ENCODE results near the gene GNA15.
"Not testable (repeated sequence)": the region's sequence is repeated elsewhere in the genome, so short reads cannot be mapped to it uniquely, and the experiment has no call there.

GNA15 gene

DNA sequence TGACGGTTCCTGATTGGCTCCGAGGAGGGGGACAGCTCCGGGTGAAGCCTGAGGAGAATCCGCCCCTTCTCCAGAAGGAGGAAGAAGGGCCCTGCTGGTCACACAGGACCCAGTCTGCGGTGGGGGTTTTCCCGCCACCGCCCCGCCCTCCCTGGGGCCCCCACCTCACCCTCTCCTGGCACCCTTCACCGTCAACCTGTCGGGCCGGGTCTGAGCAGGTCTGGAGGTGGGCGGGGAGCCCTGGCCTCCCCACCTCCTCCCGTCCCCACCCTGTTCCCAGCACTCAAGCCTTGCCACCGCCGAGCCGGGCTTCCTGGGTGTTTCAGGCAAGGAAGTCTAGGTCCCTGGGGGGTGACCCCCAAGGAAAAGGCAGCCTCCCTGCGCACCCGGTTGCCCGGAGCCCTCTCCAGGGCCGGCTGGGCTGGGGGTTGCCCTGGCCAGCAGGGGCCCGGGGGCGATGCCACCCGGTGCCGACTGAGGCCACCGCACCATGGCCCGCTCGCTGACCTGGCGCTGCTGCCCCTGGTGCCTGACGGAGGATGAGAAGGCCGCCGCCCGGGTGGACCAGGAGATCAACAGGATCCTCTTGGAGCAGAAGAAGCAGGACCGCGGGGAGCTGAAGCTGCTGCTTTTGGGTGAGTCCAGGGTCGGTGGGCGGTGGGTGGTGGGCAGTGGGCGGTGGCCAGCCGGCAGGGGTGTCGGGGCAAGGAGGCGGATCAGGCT, at the start of gene GNA15:
GNA15 (plus strand) TSS at position 73 of the 723 bp plus-strand sequence; CDS start at position 491, 418 bp downstream.
- DNase-seq (ENCODE audit: low read depth), result no peak

GRCh38 chr19:3087769-3088168, 48.1 kb upstream of the GNA15 start:
- DNase-seq (ENCODE audit: low read depth), result no peak

- DNase-seq (ENCODE audit: low read depth), result not testable (repeated sequence)
These were observed 46.5 kb upstream of the GNA15 start for GRCh38 chr19:3089299-3089855.

DNA sequence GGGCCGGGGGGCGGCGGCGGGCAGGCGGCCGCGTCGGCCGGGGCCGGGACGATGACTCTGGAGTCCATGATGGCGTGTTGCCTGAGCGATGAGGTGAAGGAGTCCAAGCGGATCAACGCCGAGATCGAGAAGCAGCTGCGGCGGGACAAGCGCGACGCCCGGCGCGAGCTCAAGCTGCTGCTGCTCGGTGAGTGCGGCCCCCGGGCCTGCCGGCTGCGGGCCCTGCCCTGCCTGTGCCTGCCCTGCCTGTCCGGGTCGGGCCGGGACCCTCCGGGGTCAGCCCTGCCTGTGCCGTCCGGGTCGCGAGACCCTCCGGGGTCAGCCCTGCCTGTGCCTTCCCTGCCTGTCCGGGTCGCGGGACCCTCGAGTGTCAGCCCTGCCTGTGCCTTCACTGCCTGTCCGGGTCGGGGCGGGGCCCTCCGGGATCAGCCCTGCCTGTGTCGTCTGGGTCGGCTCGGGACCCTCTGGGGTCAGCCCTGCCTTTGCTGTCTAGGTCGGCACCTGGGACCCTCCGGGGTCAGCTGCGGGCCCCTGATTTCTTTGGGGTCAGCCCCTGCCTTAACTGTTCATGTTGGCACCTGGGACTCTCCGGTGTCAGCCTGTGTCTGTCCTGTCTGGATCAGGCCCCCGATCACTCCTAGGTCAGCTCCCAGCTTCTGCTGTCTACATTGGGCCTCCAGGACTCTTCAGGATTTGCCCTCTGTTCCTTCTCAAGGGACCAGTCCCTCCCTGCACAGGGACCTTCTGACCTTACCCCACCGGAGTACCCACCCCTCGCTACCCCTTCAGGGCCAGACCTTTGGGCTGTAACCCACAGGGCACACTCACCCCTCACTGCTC, 41.0 kb upstream of the GNA15 start:
- peak; percentile 32 for DNase-seq (ENCODE audit: low read depth)

GRCh38 chr19:3095441-3096191, 40.2 kb upstream of the GNA15 start:
- peak; percentile 37 for DNase-seq (ENCODE audit: low read depth)

- DNase-seq (ENCODE audit: low read depth), result no peak
These were observed 39.4 kb upstream of the GNA15 start for GRCh38 chr19:3096267-3096901.

- no peak for DNase-seq (ENCODE audit: low read depth)
These were observed 38.9 kb upstream of the GNA15 start for GRCh38 chr19:3096902-3097326.

DNA sequence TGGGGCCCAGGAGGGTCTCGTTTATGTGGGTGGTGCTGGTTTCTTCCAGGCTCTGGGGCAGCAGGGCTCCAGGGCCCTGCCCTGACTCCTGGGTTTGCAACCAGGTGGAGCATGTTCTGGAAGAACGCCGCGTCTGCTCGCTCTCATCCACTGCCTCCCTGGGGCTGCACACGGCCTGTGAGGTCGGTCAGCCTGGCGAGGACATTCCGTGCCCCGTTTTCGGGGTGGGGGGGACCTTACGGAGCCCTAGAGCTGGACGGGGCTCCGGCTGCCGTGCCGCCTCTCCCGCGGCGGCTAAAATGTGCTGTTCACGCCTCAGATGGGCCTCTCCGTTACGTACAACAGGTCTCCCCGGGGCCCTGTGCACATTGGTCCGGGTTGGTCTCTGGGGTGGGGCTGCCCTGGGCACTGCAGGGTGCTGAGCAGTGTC, 38.4 kb upstream of the GNA15 start:
- no peak for DNase-seq (ENCODE audit: low read depth)

DNA sequence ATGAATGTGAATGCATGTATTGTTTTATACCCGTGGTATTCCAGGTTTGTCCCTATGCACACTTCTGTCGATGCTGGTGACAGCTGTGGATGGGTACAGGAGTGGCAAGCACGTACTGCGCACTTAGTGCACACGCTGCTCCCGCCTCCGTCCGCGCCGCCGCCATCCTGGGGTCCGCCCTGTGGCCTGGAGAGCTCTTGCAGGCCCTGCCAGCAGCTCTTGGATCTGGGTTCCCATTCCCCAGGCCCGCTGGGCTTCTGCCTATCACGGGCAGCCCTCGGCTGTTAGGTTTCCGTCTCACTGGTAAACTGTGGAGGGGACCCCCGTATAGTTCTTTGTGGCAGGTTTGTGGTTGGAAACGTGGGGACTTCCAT, 37.7 kb upstream of the GNA15 start:
- no peak for DNase-seq (ENCODE audit: low read depth)

DNA sequence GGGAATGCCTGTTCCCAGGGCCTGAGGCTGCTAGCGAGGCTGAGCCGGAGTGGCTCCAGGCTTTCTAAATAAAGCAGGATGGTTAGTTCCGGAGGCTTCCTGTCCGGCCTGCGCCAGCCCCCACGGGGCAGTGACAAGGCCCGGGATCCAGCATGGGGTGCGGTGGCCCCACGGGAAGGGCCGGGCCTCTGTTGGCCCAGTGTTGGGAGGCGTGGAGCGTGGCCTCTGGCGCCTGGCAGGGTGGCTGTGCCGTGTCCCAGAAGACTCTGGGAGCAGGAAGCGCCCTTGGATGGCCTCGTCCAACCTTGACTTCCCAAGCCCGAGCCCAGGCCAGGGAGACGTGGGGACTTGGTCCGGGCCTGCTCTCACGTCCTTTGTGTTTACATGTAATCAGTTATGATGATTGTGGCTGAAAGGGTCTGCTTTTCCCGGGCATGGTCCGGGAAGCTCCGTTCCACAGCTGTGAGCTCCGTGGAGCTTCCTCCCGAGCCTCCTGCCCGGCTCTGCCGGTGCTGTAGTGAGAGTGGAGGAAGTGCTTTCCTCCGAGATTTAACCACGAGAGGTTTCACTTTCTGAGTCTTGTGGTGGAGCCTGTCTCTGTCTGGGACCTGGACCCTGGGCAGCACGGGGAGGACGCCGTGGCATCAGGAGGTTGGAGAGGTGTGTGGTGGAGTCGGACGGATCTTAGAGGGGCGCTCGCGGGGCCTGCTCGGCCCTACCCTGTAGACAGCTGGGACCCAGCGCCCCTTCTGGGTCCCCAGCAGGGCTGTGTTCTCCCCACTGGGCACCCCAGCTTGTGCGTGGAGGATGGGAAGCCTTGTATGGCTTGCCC, 37.1 kb upstream of the GNA15 start:
- peak; percentile 50 for DNase-seq (ENCODE audit: low read depth)

DNA sequence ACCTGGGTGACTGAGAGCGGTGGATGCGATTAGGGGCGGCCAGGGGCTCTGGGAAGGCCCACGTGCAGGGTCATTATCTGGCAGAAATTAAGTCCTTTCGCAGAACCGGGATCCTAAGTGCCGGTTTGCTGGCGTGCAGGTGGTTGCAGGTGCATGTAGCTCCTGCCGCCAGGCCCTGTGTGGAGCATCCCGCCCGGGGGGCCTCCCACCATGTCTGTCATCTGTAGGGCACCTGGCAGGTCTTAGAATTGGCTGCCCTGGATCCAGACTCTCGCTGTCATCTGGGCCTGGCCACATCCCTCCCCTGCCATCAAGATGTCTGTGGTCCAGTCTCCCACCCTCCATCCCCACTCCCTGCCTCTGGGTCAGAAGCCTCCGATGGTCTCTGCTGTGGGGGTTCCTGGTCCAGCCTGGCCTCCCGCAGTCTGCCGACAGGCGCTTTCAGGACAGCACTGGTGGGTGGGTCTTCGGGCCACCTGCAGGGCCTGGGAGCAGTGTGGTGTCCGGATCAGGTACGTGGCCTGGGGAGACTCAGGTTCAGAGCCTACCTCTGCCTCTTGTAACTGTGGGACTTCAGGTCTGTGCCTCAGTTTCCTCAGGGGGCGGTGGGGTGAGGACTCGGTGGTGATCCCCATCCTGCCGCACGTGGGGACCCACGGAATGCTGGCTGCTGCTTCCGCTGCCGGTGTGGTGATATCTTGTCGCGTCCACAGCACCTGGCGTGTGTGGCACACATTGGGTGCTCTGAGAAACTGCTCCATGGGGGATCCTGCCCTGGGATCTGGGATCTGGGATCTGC, 36.3 kb upstream of the GNA15 start:
- DNase-seq (ENCODE audit: low read depth), result no peak

DNA sequence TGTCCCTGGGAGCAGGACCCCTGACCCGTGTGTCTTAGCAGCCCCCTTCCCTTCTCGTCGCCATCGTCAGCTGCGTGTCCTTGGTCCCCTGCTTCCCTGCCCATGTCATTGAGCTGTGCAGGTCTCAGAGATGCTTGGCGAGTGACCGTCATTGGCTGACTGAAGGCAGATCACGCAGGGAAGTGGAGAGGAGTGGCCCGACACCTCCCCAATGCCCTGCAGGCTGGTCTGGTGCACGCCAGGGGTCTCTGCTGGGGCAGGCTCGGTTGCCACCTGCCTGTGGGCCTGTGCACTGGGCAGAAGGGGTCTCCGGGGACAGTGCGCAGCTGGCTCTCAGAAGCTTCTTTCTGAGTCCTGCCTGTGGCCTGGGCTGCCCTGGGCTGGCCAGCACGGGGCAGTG, 35.5 kb upstream of the GNA15 start:
- no peak for DNase-seq (ENCODE audit: low read depth)

DNA sequence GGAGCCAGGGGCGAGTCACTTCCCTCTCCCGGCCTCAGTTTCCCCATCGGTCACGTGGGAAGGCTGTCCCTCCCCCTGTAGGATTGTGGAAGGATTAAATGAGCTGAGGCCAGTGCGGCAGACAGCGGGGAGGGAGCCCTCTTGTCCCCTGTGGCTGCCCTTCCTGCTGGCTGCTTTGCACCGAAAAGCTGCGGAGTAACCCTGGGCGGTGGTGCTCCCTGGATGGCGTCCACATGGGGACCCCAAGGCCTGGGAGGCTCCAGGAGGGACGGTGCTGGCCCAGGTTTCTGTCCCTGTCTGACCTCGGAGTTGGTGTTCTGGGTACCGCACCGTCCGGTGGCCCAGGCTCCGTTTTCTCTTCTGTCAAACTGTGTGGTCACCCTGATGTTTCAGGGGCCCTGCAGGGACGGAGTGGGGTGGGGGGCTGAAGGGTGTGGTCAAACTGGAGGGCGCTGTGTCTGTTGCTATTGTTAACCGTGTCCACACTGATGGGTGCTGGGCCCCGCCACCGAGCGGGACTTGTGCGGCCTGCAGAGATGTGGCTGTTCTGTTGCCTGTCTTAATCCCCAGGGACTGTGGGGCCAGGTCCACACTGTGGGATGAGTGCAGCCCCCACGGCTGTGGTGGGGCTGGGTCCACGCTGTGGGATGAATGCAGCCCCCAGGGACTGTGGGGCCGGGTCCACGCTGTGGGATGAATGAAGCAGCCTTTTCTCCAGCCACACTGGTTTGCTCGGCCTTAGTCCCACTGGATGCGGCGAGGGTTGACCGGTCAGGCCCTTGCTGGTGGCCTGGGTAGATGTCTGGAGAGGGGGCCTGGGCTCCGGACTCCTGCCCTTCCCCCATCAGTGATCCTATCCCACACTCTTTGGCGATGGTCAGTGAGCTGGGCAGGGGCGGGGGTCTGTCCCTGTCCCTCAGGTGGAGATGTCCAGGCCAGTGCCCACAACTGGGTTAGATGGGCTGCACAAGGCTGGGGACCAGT, 34.8 kb upstream of the GNA15 start:
- no peak for DNase-seq (ENCODE audit: low read depth)

DNA sequence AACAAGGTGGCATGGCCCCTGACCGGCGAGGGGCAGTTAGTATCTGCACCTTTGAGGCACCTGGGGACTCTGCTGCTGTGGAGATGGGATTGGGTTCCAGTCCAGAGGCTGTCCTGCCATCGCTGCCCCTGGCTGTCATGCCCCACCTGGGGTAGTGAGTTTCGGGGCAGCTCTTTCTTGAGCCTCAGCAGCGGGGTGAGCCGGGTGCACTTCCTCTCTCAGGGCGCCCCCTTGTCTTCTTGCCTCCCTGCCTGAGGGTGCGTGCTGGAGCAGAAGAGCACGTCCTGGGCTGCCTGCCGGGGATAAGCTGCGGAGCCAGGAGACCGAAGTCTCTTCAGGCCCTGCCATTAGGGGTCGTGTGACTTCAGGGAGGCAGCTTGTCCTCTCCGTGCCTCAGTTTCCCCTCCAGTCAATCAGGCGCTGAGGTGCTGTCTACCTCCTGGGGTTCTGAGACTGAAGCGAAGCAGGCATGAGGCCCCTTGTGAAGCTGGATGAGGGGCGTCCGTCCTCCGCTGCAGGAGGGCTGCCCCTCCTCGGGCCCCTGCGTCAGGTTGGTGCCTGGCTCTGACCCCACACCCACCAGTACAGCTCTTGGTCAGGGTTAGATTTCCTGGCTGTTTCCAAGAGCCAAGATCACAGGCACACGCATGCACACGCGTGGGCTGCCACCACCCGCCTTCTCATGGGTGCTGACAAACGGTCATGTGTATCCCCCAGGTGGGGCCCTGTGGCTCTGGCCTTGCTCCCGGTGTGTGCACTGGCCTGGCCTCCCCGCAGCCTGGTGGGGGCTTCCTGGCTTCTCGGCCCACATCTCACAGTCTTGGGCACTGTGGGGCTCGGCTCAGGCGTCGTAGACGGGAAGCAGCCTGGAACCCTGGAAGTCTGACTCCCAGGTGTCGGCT, 33.3 kb upstream of the GNA15 start:
- DNase-seq (ENCODE audit: low read depth), result no peak

GRCh38 chr19:3104708-3104983, 31.2 kb upstream of the GNA15 start:
- DNase-seq (ENCODE audit: low read depth), result no peak

DNA sequence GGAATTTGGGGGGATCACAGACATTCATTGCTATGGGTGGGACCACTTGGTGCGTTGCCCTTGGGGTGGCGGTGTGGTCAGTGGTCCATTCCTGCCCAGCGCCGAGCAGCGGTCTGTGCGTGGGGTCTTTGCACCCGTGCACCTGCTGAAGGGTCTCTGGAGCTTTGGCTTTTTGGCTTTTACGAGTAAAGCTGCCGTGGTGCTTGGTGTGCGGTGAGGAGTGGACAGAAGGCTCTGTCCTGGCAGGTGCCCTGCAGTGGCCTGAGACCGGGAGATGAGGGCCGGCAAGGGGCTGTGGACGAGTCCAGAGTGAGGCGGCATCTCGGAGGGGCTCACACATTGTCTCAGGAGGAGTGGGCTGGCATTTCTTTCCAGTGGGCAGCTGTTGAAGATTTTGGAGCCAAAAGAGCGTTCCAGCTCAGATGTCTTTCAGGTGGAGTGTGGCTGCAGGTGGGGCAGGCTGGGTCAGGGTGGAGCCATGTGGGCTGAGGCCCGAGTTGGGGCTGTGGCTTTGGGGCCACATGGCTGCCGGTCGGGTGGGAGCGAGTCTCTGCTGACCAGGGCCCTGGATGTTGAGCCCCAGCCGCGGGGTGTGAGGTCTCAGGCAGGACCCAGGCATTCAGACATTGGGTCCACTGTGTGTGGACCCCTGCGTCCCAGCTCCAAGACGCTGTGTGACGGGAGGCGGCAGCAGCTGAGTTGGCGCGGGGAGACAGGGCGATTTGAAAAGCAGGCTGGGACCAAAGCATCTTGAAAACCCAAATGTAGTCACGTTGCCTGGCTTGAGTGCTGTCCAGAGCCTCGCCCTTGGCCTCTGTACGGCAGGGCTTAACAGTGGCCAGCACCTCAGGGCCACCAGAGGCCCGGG, 30.0 kb upstream of the GNA15 start:
- DNase-seq (ENCODE audit: low read depth), result no peak
